Endothelial cell of umbilical vein (primary cell): ENCODE data around the gene USP33. TPM values are rescaled to one million over a fixed set of nuclear protein-coding genes. Genes with fewer than 3 reads are reported as not detected.

ENCODE experiments used
- BruUV-seq: library from RNA; stranded (reverse); fragments of 400-500 nt; replicated peaks from 2 replicates; lab custom pipeline; 2021; lab: Mats Ljungman, UMichigan
- CTCF ChIA-PET: fragments of 300-600, 350-600 bp; sonication (Branson Sonifier 250); formaldehyde crosslinking; loops from one replicate; lab custom pipeline; 2021; ENCODE audit warnings: antibody characterized with exemption, inconsistent platforms; lab: Charles Lee
- POLR2A ChIA-PET: fragments of 300-600, 350-600 bp; sonication (Branson Sonifier 250); formaldehyde crosslinking; loops from one replicate; lab custom pipeline; 2021; ENCODE audit warnings: antibody characterized with exemption, inconsistent platforms; lab: Charles Lee
- DNase-seq: peaks from one replicate; pipeline ENCODE4 v3.0.0-alpha.2; 2011; ENCODE audit warnings: low read depth, low spot score
- FAIRE-seq: peaks from 2 replicates; lab custom pipeline; 2011; peaks lifted over from hg19 to GRCh38; lab: Jason Lieb, UNC
- H2AFZ ChIP-seq: 2 replicates; pipeline ENCODE4 v1.6.0; 2012; ENCODE audit warnings: low read depth, low read length, control low read depth, inconsistent platforms
- H3K27ac ChIP-seq: 2 replicates; pipeline ENCODE4 v1.5.1; 2011; ENCODE audit warnings: low read depth, mild to moderate bottlenecking, control low read depth, low read length, moderate library complexity; ENCODE audit not compliant: insufficient read depth
- H3K27me3 ChIP-seq, 2 experiments: 2 replicates each; pipeline versions ENCODE4 v1.6.0 to v1.6.1; 2011; ENCODE audit warnings: low read length in 2 of 2, mixed read lengths in 1 of 2; ENCODE audit not compliant: control insufficient read depth in 2 of 2, insufficient read depth in 2 of 2
- H3K36me3 ChIP-seq, 2 experiments: 2 replicates in 1 of 2; 3 replicates in 1 of 2; pipeline ENCODE4 v1.5.1; 2011; ENCODE audit warnings: low read length in 2 of 2, mild to moderate bottlenecking in 1 of 2, moderate library complexity in 1 of 2; ENCODE audit not compliant: control insufficient read depth in 2 of 2, insufficient read depth in 2 of 2; ENCODE audit errors: extremely low read depth in 1 of 2
- H3K4me1 ChIP-seq: 3 replicates; pipeline ENCODE4 v1.5.1; 2011; ENCODE audit warnings: mild to moderate bottlenecking, low read length; ENCODE audit not compliant: control insufficient read depth, insufficient read depth; ENCODE audit errors: extremely low read depth
- H3K4me2 ChIP-seq: 2 replicates; pipeline ENCODE4 v1.6.1; 2011; ENCODE audit warnings: low read length, control low read depth, mixed read lengths; ENCODE audit not compliant: insufficient read depth
- H3K4me3 ChIP-seq, 3 experiments: fragments of 200-600 bp in 1 of 3; sonication (generic), shearing (Covaris generic) in 1 of 3; replicated peaks in 1 of 3; 2 replicates each; pipeline ENCODE4 v1.5.1; 2011 to 2016; ENCODE audit warnings: control low read depth in 3 of 3, low read length in 3 of 3, mild to moderate bottlenecking in 2 of 3, inconsistent platforms in 1 of 3, low read depth in 1 of 3, moderate library complexity in 1 of 3; ENCODE audit not compliant: insufficient read depth in 1 of 3
- H3K79me2 ChIP-seq: 2 replicates; pipeline ENCODE4 v1.6.0; 2012; ENCODE audit warnings: low read length, inconsistent platforms; ENCODE audit not compliant: control insufficient read depth, insufficient read depth
- H3K9ac ChIP-seq: replicated peaks from 2 replicates; pipeline ENCODE3; 2011; ENCODE audit warnings: low read length, control low read depth; ENCODE audit not compliant: insufficient read depth; ENCODE audit errors: extremely low read depth
- H3K9me1 ChIP-seq: replicated peaks from 3 replicates; pipeline ENCODE4 v1.6.0; 2011; ENCODE audit warnings: mild to moderate bottlenecking, low read length; ENCODE audit not compliant: control insufficient read depth, insufficient read depth; ENCODE audit errors: extremely low read depth
- H3K9me3 ChIP-seq: replicated peaks from 2 replicates; pipeline ENCODE4 v1.5.1; 2012; ENCODE audit warnings: low read length, inconsistent platforms; ENCODE audit not compliant: control insufficient read depth, insufficient read depth
- H4K20me1 ChIP-seq: replicated peaks from 2 replicates; pipeline ENCODE3; 2011; ENCODE audit warnings: mild to moderate bottlenecking, low read length; ENCODE audit not compliant: control insufficient read depth, insufficient read depth; ENCODE audit errors: extremely low read depth
- CTCF ChIP-seq, 2 donors: IDR thresholded peaks; 1 replicate in 1 of 2; 2 replicates in 1 of 2; pipeline ENCODE4 v1.5.1; 2011; ENCODE audit warnings: low read length in 2 of 2, mild to moderate bottlenecking in 2 of 2, moderate library complexity in 2 of 2, control low read depth in 1 of 2, inconsistent platforms in 1 of 2, low read depth in 1 of 2; ENCODE audit not compliant: insufficient read depth in 1 of 2; ENCODE audit errors: extremely low read depth in 1 of 2
- EZH2 ChIP-seq: IDR thresholded peaks from 2 replicates; pipeline ENCODE4 v1.6.1; 2012; ENCODE audit warnings: borderline replicate concordance, low read depth, mild to moderate bottlenecking, moderate library complexity, low read length, inconsistent platforms; ENCODE audit not compliant: severe bottlenecking
- FOS ChIP-seq: IDR thresholded peaks from 2 replicates; pipeline ENCODE4 v1.6.1; 2011; ENCODE audit warnings: mild to moderate bottlenecking, low read length, moderate library complexity, borderline replicate concordance; ENCODE audit not compliant: insufficient read depth
- GATA2 ChIP-seq: IDR thresholded peaks from 2 replicates; pipeline ENCODE4 v1.7.0; 2011; ENCODE audit warnings: low read depth, mild to moderate bottlenecking, moderate library complexity, mixed read lengths, low read length; ENCODE audit not compliant: insufficient read length, insufficient read depth
- JUN ChIP-seq: IDR thresholded peaks from 2 replicates; pipeline ENCODE4 v1.6.1; 2011; ENCODE audit warnings: borderline replicate concordance, low read depth; ENCODE audit not compliant: insufficient read length, insufficient read depth
- MAX ChIP-seq: IDR thresholded peaks from 2 replicates; pipeline ENCODE4 v1.6.1; 2011; ENCODE audit not compliant: insufficient read depth, insufficient read length
- MYC ChIP-seq: IDR thresholded peaks from one replicate; pipeline ENCODE4 v1.6.1; 2011; ENCODE audit warnings: mild to moderate bottlenecking, low read depth, low read length
- POLR2A ChIP-seq: IDR thresholded peaks from 2 replicates; pipeline ENCODE4 v1.6.1; 2012; ENCODE audit warnings: low read depth, mild to moderate bottlenecking, control low read depth, low read length
- POLR2AphosphoS5 ChIP-seq: IDR thresholded peaks from 2 replicates; pipeline ENCODE4 v1.6.1; 2012; ENCODE audit warnings: low read depth, mild to moderate bottlenecking, control low read depth, low read length, moderate library complexity; ENCODE audit not compliant: insufficient read depth
- dilution Hi-C: fragments of 300-500 bp; cut with MboI; formaldehyde crosslinking; loops from one replicate; pipeline ENCODE4 v1.15.0; 2019; ENCODE audit warnings: low sequenced_read_pairs; ENCODE audit not compliant: extremely low pct_ligation_motif_present
- intact Hi-C: fragments of 100-400 bp; cut with micrococcal nuclease; formaldehyde crosslinking; loops from one replicate; pipeline ENCODE4 v1.10.0; 2022
- polyA plus RNA-seq, 4 experiments: library from polyadenylated mRNA; depleted of rRNA in 3 of 4; stranded (reverse) in 3 of 4; unstranded in 1 of 4; fragments of >200 nt; gene quantifications; 2 replicates each; pipeline versions ENCODE4 v1.2.1 to v1.2.3, GENCODE V29; 2011 to 2012; ENCODE audit warnings: missing spikeins in 1 of 4
- total RNA-seq: library from RNA; stranded (reverse); gene quantifications from 2 replicates; pipeline ENCODE4 v1.2.3, GENCODE V29; 2021

USP33 gene
- total and polyA plus RNA-seq, 2 donors (not counting 3 experiments of a cell fraction or from before 2014, with no cell fraction given), result 22.5 to 46.4 TPM

- DNase-seq (no peak), FAIRE-seq (no peak)
- Histone ChIP-seq H2AFZ (no peak overlapping the region), H3K27me3 (no peaks in the 10 kb centered on the region), H3K9me3 (no peaks in the 10 kb centered on the region), H3K4me1 (no peaks in the 10 kb centered on the region), H3K4me2 (no peak overlapping the region), H3K79me2 (no peaks in the 10 kb centered on the region), H3K4me3 (no peak overlapping the region), H3K9me1 (no peaks in the 10 kb centered on the region), H3K36me3 (peaks cover 3 to 7% of the 10 kb centered on the region in 2 experiments), H3K27ac (no peak overlapping the region), H3K9ac (no peak overlapping the region), H4K20me1 (no peaks in the 10 kb centered on the region)
- dilution Hi-C loops, result no loop called here
- no TSS peak for BruUV-seq
- intact Hi-C loops, result no loop called here
- CTCF ChIA-PET, result interaction anchor here (1.9 kb wide), 1 partner anchor 184 kb away, joined by 6 read pairs; no protein-coding TSS in a partner anchor
- POLR2A ChIA-PET, result no interaction called here
- no peak for TF ChIP-seq POLR2AphosphoS5
- TF ChIP-seq GATA2, result no peak
- no peak for TF ChIP-seq JUN
- TF ChIP-seq POLR2A, result no peak
- TF ChIP-seq CTCF (IDR thresholded peaks at IDR 0.05; ENCODE audit: extremely low read depth in 1 of 2, insufficient read depth in 1 of 2, low read depth in 1 of 2, low read length in 2 of 2), result no peak
- no peak for TF ChIP-seq FOS
- TF ChIP-seq EZH2, result no peak
- TF ChIP-seq MYC, result no peak
- no peak for TF ChIP-seq MAX
These were observed 43.6 kb downstream of the USP33 start for GRCh38 chr1:77716065-77716464.
